ENCODE data around the gene CFAP65. TPM values are rescaled to one million over a fixed set of nuclear protein-coding genes. Genes with fewer than 3 reads are reported as not detected.

Gene CFAP65
- polyA plus RNA-seq, 3 donors = not detected

- Mint-ChIP-seq H3K27ac (no peak overlapping the region), H3K4me3 (peak overlapping the region in 1 of 2 donors; percentile 68)
These were observed 20.8 kb upstream of the CFAP65 start for GRCh38 chr2:219062081-219062480.

DNA sequence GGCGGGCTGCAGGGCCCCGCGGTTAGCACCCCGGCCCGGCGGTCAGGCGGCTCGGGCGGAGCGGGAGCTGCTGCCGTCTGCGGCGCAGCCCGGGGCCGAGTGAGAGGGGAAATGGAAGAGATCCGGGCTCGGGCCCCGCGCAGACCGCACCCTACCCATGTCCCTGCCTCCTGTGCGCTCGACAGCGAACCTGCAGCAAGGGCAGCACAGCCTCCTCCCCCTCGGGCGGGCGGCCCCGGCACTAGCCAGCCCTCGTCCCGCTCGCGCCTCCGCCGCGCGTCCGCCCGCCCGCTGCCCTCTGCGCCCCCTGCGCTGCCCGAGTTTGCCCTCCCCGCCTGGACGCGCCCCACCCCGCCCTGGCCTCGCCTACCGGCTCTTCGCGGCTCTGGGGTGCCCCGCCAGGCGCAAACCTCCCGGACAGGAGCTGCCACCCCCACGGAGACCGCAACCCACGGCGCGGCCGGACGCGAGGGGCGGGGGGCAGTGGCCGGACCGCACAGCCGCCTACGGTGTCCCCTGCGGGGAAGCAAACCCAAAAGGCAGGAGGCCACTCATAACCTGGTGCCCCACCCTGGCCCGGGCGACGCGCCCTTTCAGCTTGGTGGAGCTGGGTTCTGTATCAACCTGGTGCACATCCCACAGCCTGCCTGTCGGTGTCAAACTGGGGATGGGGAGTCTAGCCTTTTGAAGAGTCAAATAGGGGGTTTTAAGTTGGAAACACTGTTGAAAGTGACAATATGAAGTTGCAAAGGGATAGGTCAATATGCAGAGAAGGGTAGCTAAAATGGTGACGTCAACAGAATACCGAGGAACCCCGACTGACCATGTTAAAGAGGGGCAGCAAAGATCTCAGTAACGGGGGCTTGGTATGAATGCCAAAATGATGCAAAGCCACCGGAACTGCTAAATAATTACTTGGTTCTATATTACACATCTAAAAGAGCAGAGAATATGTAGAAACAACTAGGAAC, 19.8 kb upstream of the CFAP65 start, which contains the start of gene IHH:
IHH (minus strand) TSS at position 101 of the 971 bp plus-strand sequence. CDS start 454 bp downstream, outside the sequence.
- H3K4me3 Mint-ChIP-seq = peak within 1 kb of the TSS; percentile 47 to 81

More at GRCh38 chr2:219062081-219062480, 20.8 kb upstream of the CFAP65 start:
- Histone ChIP-seq H3K9ac (ENCODE audit: insufficient read depth, low read length, poor library complexity, severe bottlenecking) (no peak overlapping the region), H3K36me3 (replicated peaks in 1 of 2; ENCODE audit: control insufficient read depth in 1 of 2, insufficient read depth in 2 of 2, low read length in 2 of 2) (no peaks in the 10 kb centered on the region), H3K4me2 (replicated peaks; ENCODE audit: extremely low read depth, low read length, poor library complexity, severe bottlenecking) (no peak overlapping the region), H3K4me1 (ENCODE audit: control insufficient read depth in 1 of 2, insufficient read depth in 2 of 2, low read length in 2 of 2) (peaks cover 9 to 15% of the 10 kb centered on the region in 2 donors), H3K79me2 (ENCODE audit: insufficient read depth, low read length) (no peaks in the 10 kb centered on the region), H3K27ac (ENCODE audit: low read depth in 1 of 2, low read length in 2 of 2) (no peak overlapping the region), H4K20me1 (ENCODE audit: insufficient read depth, low read length) (no peaks in the 10 kb centered on the region), H3K27me3 (ENCODE audit: control insufficient read depth in 2 of 2, insufficient read depth in 2 of 2, low read length in 2 of 2) (peaks cover 69 to 83% of the 10 kb centered on the region in 2 donors), H3K9me3 (replicated peaks in 1 of 2; ENCODE audit: control insufficient read depth in 1 of 2, insufficient read depth in 1 of 2, low read length in 2 of 2) (peaks cover 0 to 17% of the 10 kb centered on the region in 2 donors), H2AFZ (ENCODE audit: insufficient read depth, low read depth, low read length, poor library complexity, severe bottlenecking) (no peak overlapping the region), H3K4me3 (replicated peaks in 1 of 3; ENCODE audit: low read depth in 2 of 3, low read length in 3 of 3) (no peak overlapping the region)
- intact Hi-C loops (cut with micrococcal nuclease) = no loop called here
- DNase-seq = no peak
- Mint-ChIP-seq H3K27me3 (ENCODE audit: low read depth in 3 of 3) (peaks cover 71 to 85% (median 76%) of the 10 kb centered on the region in 3 donors), H3K36me3 (peaks cover 0 to 7% of the 10 kb centered on the region in 2 donors), H3K9me3 (peaks cover 0 to 23% (median 4%) of the 10 kb centered on the region in 7 donors), H3K4me1 (peaks cover 17% of the 10 kb centered on the region)
- WGBS (ENCODE audit: insufficient coverage) = 83% methylated on average over 1 of the region's 6 CpGs
- TF ChIP-seq, protein P1, sequence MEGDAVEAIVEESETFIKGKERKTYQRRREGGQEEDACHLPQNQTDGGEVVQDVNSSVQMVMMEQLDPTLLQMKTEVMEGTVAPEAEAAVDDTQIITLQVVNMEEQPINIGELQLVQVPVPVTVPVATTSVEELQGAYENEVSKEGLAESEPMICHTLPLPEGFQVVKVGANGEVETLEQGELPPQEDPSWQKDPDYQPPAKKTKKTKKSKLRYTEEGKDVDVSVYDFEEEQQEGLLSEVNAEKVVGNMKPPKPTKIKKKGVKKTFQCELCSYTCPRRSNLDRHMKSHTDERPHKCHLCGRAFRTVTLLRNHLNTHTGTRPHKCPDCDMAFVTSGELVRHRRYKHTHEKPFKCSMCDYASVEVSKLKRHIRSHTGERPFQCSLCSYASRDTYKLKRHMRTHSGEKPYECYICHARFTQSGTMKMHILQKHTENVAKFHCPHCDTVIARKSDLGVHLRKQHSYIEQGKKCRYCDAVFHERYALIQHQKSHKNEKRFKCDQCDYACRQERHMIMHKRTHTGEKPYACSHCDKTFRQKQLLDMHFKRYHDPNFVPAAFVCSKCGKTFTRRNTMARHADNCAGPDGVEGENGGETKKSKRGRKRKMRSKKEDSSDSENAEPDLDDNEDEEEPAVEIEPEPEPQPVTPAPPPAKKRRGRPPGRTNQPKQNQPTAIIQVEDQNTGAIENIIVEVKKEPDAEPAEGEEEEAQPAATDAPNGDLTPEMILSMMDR (IDR thresholded peaks at IDR 0.05) = no peak

More for the DNA sequence above, 19.8 kb upstream of the CFAP65 start, which contains the start of gene IHH:
- DNase-seq = no peak
- intact Hi-C loops (cut with micrococcal nuclease) = no loop called here
- H3K36me3 ChIP-seq (replicated peaks in 1 of 2; ENCODE audit: control insufficient read depth in 1 of 2, insufficient read depth in 2 of 2, low read length in 2 of 2) = no peaks in the 10 kb centered on the region
- Mint-ChIP-seq H3K36me3 (peaks cover 0 to 7% of the 10 kb centered on the region in 2 donors), H3K9me3 (peaks cover 0 to 31% (median 4%) of the 10 kb centered on the region in 7 donors), H3K27me3 (ENCODE audit: low read depth in 3 of 3) (peaks cover 78 to 90% (median 80%) of the 10 kb centered on the region in 3 donors), H3K27ac (no peak within 1 kb of the TSS), H3K4me1 (peaks cover 17% of the 10 kb centered on the region)
- no peak within 1 kb of the TSS for H3K4me3 ChIP-seq (replicated peaks in 1 of 3; ENCODE audit: low read depth in 2 of 3, low read length in 3 of 3)
- H3K4me2 ChIP-seq (replicated peaks; ENCODE audit: extremely low read depth, low read length, poor library complexity, severe bottlenecking) = peak within 1 kb of the TSS; percentile 36
- no peak within 1 kb of the TSS for H3K9ac ChIP-seq (ENCODE audit: insufficient read depth, low read length, poor library complexity, severe bottlenecking)
- H3K9me3 ChIP-seq (replicated peaks in 1 of 2; ENCODE audit: control insufficient read depth in 1 of 2, insufficient read depth in 1 of 2, low read length in 2 of 2) = peaks cover 0 to 27% of the 10 kb centered on the region in 2 donors
- 2% methylated on average over 74 of the region's 76 CpGs for WGBS (ENCODE audit: insufficient coverage)
- peaks cover 9 to 15% of the 10 kb centered on the region in 2 donors for H3K4me1 ChIP-seq (ENCODE audit: control insufficient read depth in 1 of 2, insufficient read depth in 2 of 2, low read length in 2 of 2)
- H2AFZ ChIP-seq (ENCODE audit: insufficient read depth, low read depth, low read length, poor library complexity, severe bottlenecking) = no peak within 1 kb of the TSS
- peaks cover 71 to 88% of the 10 kb centered on the region in 2 donors for H3K27me3 ChIP-seq (ENCODE audit: control insufficient read depth in 2 of 2, insufficient read depth in 2 of 2, low read length in 2 of 2)
- TF ChIP-seq, protein P1 (IDR thresholded peaks at IDR 0.05) = no peak
- H4K20me1 ChIP-seq (ENCODE audit: insufficient read depth, low read length) = no peaks in the 10 kb centered on the region
- no peaks in the 10 kb centered on the region for H3K79me2 ChIP-seq (ENCODE audit: insufficient read depth, low read length)
- H3K27ac ChIP-seq (ENCODE audit: low read depth in 1 of 2, low read length in 2 of 2) = no peak within 1 kb of the TSS
